Uterus (tissue), 4 donors: ENCODE data around the gene CYP2W1. TPM values are rescaled to one million over a fixed set of nuclear protein-coding genes. Genes with fewer than 3 reads are reported as not detected.

ENCODE experiments used
- DNase-seq, 2 donors: peaks; one replicate each; pipeline ENCODE4 v3.0.0-alpha.2; 2019 to 2020
- H3K27ac ChIP-seq, 2 donors: fragments of 200-600 bp; sonication (generic); 1 replicate in 1 of 2; 2 replicates in 1 of 2; pipeline ENCODE4 v1.5.1; 2016 to 2018
- H3K27me3 ChIP-seq, 2 donors: fragments of 200-600 bp; sonication (generic); one replicate each; pipeline ENCODE4 v1.5.1; 2018 to 2019; ENCODE audit warnings: control low read depth in 1 of 2
- H3K36me3 ChIP-seq, 2 donors: fragments of 200-600 bp; sonication (generic); one replicate each; pipeline ENCODE4 v1.5.1; 2019; ENCODE audit warnings: control low read depth in 1 of 2
- H3K4me1 ChIP-seq, 2 donors: fragments of 200-600 bp; sonication (generic); one replicate each; pipeline ENCODE4 v1.5.1; 2018 to 2019; ENCODE audit warnings: control low read depth in 1 of 2
- H3K4me3 ChIP-seq, 2 donors: fragments of 200-600 bp; sonication (generic); 1 replicate in 1 of 2; 2 replicates in 1 of 2; pipeline ENCODE4 v1.5.1; 2018 to 2019; ENCODE audit warnings: mild to moderate bottlenecking in 1 of 2
- H3K9me3 ChIP-seq, 2 donors: fragments of 200-600 bp; sonication (generic); one replicate each; pipeline ENCODE4 v1.5.1; 2019; ENCODE audit warnings: control low read depth in 1 of 2
- POLR2A ChIP-seq, 2 donors: fragments of 450-650 bp; IDR thresholded peaks; one replicate each; pipeline ENCODE4 v1.6.1; 2016; ENCODE audit warnings: antibody characterized with exemption in 2 of 2, mild to moderate bottlenecking in 1 of 2, moderate library complexity in 1 of 2
- intact Hi-C: fragments of 100-400 bp; cut with DNase I; formaldehyde crosslinking; loops from one replicate; pipeline ENCODE4 v1.15.1; 2023; ENCODE audit warnings: low total_unique reads
- total RNA-seq, 4 donors: library from RNA; depleted of rRNA in 3 of 4; stranded (reverse); fragments of >200 nt in 3 of 4; gene quantifications; one replicate each; pipeline versions ENCODE4 v1.1.0 to v1.2.4, GENCODE V29; 2014 to 2023
- TF ChIP-seq, protein P1 (sequence below), 4 experiments: fragments of 200-600 bp in 2 of 4; fragments of 450-650 bp in 2 of 4; sonication (generic) in 2 of 4; IDR thresholded peaks; one replicate each; pipeline ENCODE4 v1.5.1; 2016 to 2019; ENCODE audit warnings: antibody characterized with exemption in 4 of 4, mild to moderate bottlenecking in 2 of 4, moderate library complexity in 1 of 4
- donor health status: DM: yes; HTN: yes; CAD: no.

CYP2W1 gene
- total RNA-seq, 4 donors from 2014 or later = 6.6 TPM; not detected in 3

DNA sequence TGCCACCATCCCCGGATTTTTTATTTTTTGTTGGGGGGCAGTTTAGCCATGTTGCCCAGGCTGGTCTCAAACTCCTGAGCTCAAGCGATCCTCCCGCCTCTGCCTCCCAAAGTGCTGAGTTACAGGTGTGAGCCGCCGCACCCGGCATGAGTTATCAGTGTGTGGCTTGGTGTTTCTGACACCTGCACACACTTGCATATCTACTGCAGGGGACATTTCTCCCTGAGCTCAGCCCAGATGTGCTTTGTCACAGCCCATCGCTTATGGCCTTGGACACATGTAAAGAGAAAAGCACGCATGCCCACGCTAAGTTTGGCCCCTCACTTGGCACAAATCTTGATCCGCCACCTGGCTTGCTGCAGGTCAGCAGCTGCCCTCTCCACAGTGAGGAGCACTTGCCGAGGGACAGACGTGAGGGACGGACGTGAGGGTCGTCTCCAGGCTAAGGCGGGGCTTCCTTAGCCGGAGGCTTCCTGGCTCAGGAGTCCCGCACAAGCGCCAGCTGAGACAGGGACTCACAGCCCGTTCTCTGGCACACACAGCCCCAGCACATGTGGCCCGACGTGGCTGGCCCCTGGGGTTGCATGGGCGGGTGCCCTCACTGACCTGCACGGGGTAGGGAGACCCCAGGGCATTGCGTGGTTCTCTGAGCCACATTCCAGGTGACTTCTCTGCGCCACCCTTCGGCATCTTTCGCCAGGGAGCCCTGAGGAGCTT, 11.8 kb downstream of the CYP2W1 start:
- H3K36me3 ChIP-seq = no peaks in the 10 kb centered on the region
- no peaks in the 10 kb centered on the region for H3K27me3 ChIP-seq
- intact Hi-C loops = loop anchor here (5.0 kb wide), 1 partner anchor 143 kb away; a partner anchor contains a TSS
- H3K4me1 ChIP-seq = no peaks in the 10 kb centered on the region
- no peaks in the 10 kb centered on the region for H3K9me3 ChIP-seq
- no peak for TF ChIP-seq POLR2A (IDR thresholded peaks at IDR 0.05)
- TF ChIP-seq, protein P1, sequence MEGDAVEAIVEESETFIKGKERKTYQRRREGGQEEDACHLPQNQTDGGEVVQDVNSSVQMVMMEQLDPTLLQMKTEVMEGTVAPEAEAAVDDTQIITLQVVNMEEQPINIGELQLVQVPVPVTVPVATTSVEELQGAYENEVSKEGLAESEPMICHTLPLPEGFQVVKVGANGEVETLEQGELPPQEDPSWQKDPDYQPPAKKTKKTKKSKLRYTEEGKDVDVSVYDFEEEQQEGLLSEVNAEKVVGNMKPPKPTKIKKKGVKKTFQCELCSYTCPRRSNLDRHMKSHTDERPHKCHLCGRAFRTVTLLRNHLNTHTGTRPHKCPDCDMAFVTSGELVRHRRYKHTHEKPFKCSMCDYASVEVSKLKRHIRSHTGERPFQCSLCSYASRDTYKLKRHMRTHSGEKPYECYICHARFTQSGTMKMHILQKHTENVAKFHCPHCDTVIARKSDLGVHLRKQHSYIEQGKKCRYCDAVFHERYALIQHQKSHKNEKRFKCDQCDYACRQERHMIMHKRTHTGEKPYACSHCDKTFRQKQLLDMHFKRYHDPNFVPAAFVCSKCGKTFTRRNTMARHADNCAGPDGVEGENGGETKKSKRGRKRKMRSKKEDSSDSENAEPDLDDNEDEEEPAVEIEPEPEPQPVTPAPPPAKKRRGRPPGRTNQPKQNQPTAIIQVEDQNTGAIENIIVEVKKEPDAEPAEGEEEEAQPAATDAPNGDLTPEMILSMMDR (IDR thresholded peaks at IDR 0.05) = no peak
- no peak overlapping the region for H3K4me3 ChIP-seq
- no peak overlapping the region for H3K27ac ChIP-seq
- DNase-seq = no peak

DNA sequence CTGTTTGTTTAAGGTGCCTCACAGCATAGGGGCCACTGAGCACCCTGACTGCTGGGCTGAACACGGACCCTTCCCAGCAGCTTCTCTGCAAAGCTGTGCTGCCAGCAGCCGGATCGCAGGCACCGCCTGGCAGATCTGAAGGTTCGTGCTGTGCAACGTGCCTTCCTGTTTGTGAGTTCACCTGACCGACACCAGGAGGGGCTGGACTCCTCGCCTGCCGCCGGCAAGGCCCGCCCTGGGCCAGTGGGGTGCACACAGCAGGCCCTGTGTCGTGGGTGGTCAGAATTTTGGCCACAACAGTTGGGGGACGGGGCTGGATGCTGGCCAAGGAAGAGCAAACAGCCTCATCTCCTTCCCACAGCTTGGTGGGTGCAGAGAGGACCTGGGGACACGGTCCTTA, 12.6 kb downstream of the CYP2W1 start:
- H3K4me1 ChIP-seq = no peaks in the 10 kb centered on the region
- no peak overlapping the region for H3K4me3 ChIP-seq
- no peaks in the 10 kb centered on the region for H3K27me3 ChIP-seq
- DNase-seq = no peak
- intact Hi-C loops = no loop called here
- H3K36me3 ChIP-seq = no peaks in the 10 kb centered on the region
- TF ChIP-seq, protein P1 (IDR thresholded peaks at IDR 0.05) = no peak
- TF ChIP-seq POLR2A (IDR thresholded peaks at IDR 0.05) = no peak
- H3K9me3 ChIP-seq = no peaks in the 10 kb centered on the region
- no peak overlapping the region for H3K27ac ChIP-seq

DNA sequence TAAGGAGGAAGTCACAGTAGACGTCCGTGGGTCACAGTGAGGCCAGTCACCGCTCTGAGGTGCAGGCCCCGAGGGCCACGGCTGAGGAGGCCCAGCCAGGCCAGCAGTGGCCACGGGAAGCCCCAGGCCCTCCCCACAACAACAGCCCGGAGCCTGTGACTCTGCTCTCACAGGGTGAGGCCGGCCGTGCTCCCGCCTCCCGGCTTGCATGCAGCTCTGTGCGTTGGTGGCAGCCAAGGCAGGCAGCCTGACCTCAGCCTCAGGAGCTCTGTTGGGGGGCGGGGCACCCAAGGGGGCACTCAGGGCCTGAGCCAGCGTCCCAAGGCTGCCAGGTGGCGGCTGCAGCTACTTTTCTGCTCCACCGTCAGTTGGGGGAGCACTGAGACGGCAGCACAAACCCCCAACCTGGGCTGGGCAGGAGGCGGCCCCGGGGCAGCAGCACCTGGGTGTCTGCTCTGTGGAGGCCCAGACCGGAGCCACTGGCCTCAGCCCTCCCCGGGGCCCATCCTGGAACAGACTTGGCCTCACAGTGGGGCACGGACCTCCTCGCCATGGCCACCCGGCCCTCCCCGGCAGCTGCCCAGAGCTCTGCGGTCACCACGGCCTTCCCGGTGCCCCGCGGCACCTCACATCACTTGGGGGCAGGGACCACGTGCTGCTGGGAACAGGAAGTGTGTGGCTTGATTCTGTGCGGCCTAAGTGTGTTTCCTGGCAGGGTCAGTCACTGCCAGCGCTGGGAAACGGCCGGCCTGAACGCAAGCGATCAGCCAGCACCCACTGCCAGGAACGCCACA, 13.3 kb downstream of the CYP2W1 start:
- no peaks in the 10 kb centered on the region for H3K36me3 ChIP-seq
- TF ChIP-seq, protein P1 (IDR thresholded peaks at IDR 0.05) = no peak
- no peak for TF ChIP-seq POLR2A (IDR thresholded peaks at IDR 0.05)
- no peaks in the 10 kb centered on the region for H3K9me3 ChIP-seq
- no peak for DNase-seq
- H3K27ac ChIP-seq = no peak overlapping the region
- H3K4me3 ChIP-seq = no peak overlapping the region
- intact Hi-C loops = no loop called here
- H3K4me1 ChIP-seq = no peaks in the 10 kb centered on the region
- H3K27me3 ChIP-seq = no peaks in the 10 kb centered on the region

DNA sequence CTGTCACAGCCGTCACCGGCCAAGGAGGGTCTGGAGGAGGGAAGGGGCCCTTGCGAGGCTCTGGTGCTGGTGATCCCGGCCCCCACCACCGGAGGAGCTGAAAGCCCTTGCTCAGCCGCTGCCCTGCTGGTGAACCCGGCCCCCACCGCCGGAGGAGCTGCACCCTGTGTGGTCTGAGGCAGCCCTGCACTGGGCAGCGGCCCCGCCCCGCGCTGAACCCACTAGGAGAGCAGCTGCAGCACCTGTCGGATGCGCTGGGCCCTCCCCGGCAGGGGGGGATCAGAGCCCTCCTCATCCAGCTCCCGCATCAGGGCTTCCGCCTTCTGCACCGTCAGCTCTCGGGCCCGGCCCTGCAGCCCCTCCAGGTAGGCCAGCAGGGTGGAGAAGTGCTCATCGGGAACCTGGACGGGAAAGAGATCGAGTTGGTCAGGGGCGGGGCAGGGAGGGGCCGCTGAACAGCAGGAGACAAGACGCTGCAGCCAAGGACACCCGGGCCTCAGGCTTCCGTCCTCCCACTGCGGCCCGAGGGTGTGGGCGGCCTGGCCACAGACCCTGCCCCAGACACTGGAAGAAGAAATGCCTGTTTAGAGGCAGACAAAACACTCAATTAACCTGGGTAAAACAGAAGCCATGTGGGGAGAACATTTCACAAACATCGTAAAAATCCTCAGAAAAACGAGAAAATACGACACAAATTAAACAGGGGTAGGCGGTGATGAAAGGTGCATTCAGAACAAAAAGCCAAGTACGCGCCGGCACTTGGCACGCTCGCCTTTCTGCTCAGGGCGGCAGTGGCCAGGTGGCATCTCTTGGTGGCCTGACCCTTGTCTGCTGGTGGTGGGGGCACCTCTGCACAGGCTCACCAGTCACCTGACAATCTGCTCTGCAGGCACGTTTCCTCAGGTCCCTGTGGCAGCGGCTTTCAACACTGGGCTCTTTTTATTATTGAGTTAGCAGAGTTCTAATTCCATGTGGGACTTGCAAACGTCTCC, 14.7 kb downstream of the CYP2W1 start:
- H3K27ac ChIP-seq = no peak overlapping the region

More for the DNA sequence above, 14.7 kb downstream of the CYP2W1 start:
- Histone ChIP-seq H3K4me1 (no peaks in the 10 kb centered on the region), H3K36me3 (no peaks in the 10 kb centered on the region), H3K27me3 (no peaks in the 10 kb centered on the region), H3K4me3 (no peak overlapping the region), H3K9me3 (no peaks in the 10 kb centered on the region)
- intact Hi-C loops = no loop called here
- TF ChIP-seq, protein P1 (IDR thresholded peaks at IDR 0.05) = no peak
- TF ChIP-seq POLR2A (IDR thresholded peaks at IDR 0.05) = no peak
- DNase-seq = no peak
